GOT3 (cell line): ENCODE data around the gene BANF2.

Source experiments
- DNase-seq: peaks from one replicate; lab custom pipeline; 2025; ENCODE audit warnings: mixed read lengths; lab: John Stamatoyannopoulos, UW

The BANF2 gene

GRCh38 chr20:17735959-17736621, 36.3 kb downstream of the BANF2 start:
- no peak for DNase-seq

- no peak for DNase-seq
Observed at GRCh38 chr20:17738154-17738553, 38.4 kb downstream of the BANF2 start.

- DNase-seq, result no peak
Observed at GRCh38 chr20:17741220-17741619, 41.5 kb downstream of the BANF2 start.

DNA sequence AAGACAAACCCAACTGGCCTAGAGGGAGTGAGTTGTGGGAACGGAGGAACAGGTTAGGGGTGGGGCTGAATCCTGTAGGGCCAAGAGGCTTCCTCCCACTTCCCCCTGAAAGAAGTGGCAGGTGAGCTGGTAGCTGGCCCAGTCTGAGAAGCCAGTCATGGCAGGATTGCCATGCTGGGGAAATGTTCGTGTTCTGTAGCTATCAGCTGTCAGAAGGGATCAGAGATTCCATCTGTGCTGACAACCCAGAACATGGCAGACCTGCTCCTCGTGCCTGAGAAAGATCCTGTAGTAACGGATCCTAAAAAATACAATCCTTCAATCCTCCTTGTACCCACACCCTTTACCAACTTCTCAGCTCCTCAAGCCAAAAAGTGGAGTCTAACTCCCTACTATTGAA, 43.0 kb downstream of the BANF2 start:
- no peak for DNase-seq

DNA sequence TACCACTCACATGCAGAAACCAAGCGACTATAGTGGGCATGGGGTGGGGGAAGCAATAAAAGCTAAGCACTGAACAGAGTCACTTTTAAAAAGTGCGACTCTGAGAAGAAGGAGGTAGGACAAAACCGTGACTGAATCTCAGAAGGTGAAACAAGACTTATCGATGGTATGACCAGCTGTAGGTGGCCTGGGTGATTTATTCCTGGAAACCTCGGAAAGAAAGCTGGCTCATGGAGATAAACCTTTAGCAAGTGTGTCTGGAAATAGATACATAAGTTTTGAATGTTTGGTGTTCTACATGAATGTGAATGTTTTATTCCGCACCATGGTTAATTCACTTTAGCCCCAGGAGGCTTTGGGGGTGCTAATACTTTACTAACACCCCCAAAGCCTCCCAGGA, 43.9 kb downstream of the BANF2 start:
- no peak for DNase-seq

DNA sequence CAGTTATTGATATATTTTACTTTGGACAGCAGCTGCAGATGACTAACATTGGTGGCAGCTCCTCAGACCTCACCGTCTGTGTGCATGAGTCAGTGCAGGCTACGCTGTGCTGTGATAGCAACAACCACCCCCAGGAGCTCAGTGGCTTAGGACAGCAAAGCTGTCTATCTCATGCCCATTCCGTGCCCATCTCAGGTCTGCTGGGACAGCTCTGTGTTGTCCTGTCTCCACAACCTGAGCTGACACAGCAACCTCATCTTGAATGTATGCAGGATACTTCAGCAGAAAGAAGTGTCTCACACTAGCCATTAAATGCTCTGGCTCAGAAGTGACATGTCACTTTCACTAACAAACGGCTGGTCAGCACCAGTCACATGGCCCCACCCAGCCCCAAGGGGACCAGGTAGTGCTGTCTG, 47.7 kb downstream of the BANF2 start:
- DNase-seq, result peak; percentile 34

DNA sequence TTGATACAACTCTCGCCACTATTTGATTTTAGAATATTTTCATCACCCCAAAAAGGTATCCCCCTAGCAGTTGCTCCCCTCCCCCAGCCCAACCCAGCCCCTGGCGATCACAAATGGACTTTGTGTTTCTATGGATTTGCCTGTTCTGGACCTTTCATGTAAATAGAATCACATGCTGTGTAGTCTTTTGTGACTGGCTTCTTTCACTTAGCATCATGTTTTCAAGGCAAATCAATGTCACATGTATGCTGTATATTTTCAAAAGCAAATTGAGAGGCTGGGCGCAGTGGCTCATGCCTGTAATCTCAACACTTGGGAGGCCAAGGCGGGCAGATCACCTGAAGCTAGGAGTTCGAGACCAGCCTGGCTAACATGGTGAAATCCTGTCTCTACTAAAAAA, 48.5 kb downstream of the BANF2 start:
- no peak for DNase-seq

- no peak for DNase-seq
Observed at GRCh38 chr20:17749626-17749977, 49.8 kb downstream of the BANF2 start.

- no peak for DNase-seq
Observed at GRCh38 chr20:17749978-17750721, 50.4 kb downstream of the BANF2 start.

DNA sequence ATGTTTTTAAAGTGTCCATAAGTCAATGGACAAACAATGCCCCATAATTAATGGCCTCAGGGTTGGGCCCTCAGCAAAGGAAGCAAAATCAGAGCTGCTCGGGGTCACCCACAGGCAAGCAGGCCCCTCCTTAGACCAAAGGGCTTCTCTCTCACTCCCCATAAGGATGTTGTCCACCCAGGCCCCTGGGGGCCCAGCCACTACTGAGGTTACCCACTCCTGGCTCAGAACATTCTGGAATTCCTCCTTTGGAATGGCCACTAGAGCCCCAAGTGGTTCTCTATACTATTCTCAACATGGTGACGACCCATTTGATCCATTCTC, 50.9 kb downstream of the BANF2 start:
- DNase-seq, result no peak

- no peak for DNase-seq
Observed at GRCh38 chr20:17751640-17752039, 51.9 kb downstream of the BANF2 start.

- no peak for DNase-seq
Observed at GRCh38 chr20:17752459-17752858, 52.7 kb downstream of the BANF2 start.

- DNase-seq, result no peak
Observed at GRCh38 chr20:17753516-17753915, 53.8 kb downstream of the BANF2 start.

DNA sequence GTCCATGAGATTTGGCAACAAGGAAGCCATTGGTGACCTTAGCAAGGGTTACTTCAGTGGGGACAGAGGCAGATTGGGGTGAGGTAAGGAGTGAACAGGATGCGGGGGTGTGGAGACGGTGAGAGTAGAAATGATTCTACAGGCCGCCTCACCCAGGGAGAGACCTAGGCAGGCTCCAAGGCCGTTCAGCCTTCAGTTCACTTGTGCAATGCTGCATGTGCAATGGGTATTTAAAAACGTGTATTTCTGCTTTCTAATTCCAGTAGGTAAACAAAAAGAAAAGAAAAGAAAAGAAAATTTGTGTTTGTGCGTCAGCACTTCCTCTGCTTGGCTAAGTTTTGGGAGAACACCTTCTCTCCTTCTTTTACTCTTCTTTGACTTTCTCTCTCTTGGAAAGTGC, 56.8 kb downstream of the BANF2 start:
- DNase-seq, result no peak

- no peak for DNase-seq
Observed at GRCh38 chr20:17757496-17757895, 57.7 kb downstream of the BANF2 start.

- no peak for DNase-seq
Observed at GRCh38 chr20:17758010-17758409, 58.2 kb downstream of the BANF2 start.

GRCh38 chr20:17758512-17758911, 58.7 kb downstream of the BANF2 start:
- no peak for DNase-seq

DNA sequence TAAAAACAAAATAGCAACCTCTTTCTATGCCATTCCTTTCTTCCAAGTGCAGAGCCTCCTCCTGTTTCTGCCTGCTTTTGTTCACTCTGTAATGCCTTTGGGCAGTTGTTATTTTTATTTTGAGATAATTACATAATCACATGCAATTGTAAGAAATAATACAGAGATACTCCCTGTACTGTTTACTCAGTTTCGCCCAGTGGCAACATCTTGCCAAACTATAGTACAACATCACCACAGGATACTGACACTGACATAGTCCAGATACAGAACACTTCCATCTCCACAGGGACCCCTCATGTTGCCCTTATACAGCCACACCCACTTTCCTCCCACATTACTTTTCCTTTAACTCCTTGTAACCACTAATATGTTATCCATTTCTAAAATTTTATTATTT, 59.7 kb downstream of the BANF2 start:
- DNase-seq, result no peak

- no peak for DNase-seq
Observed at GRCh38 chr20:17761604-17762003, 61.8 kb downstream of the BANF2 start.

DNA sequence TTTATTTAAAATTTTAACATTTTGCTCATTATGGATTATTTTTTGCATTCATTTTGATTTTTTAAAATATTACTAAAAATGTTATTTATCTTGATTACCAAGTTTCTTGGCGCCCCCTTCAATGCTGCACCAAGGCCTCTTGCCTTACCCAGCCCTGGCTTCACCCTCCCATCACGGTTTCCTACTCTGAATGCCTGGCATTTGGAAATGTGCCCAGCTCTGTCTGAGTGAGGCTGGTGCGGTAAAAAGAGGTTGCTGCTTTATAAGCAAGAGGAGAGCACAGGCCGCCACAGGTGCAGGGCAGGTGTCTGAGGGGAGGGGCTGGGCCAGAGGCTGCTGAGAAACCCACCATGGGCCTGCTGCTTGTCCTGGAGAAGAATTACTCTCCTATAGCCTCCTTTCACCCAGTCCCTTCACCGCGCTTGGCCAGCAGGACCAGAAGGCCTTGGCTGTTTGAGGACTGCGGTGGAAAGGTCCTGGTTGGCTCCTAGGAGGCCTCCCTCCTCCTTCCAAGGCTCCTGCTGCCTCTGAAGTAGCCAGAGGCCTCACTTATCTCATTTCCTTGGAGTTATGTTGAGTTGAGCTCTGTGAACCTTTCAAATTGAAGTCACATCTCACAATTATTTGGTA, 62.6 kb downstream of the BANF2 start:
- DNase-seq, result no peak

DNA sequence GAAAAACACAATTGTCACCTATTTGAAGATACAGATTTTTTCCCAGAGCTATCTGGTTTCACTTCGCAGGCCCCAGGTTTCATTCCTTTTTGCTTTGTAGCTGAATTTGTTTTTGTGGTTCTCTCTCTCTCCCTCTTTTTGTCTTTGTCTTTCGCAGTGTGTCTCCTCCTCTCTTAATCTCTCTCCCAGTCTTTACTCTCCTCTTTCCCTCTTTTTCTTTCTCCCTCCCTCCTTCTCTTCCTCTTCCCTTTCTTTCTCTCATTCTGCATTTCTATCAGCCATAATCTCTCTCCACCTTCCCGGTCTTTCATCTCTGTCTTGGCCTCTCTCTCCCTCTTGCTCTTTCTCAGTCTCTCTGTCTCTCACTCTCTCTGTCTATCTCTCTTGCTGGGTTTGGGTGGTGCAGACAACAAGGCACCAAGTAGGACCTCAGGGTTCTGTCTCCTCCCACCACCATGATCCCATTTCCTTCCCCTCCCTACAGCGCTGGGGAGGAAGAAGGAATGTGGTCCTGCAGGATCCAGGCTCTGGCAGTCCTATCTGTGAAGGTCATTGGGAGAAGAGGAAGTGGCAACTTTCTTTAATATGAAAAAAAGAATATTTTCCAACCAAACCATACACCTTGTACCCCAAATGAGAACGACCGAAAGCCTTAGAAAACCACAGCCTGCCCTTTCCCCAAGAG, 63.2 kb downstream of the BANF2 start:
- no peak for DNase-seq

DNA sequence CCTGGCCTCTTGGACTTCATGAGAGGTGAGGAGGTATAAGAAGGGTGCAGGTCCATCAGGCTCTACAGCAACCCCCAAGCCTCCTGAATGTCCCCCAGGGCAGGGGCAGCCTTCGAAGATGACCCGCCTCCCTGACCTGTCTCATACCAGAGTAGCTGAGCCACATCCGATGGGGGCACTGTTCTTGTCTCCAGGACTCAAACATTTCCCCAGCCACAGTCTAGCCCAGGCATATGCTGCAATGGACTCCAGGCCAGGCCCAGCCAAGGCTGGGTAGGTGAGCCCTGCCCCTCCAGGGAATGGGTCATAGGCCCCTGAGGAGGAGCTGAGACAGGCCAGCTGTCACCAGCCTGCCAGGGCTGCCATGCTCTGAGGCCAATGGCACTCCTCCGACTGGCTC, 65.3 kb downstream of the BANF2 start:
- no peak for DNase-seq

GRCh38 chr20:17765584-17765983, 65.8 kb downstream of the BANF2 start:
- DNase-seq, result no peak
